G401.6 (cell line): ENCODE measurements around the gene SLC2A5.

ENCODE experiments used
- FAIRE-seq: peaks from 2 replicates; lab custom pipeline; 2012; peaks lifted over from hg19 to GRCh38; lab: Jason Lieb, UNC

SLC2A5 gene

GRCh38 chr1:9061252-9061960 lies 8.0 kb downstream of the SLC2A5 start:
- FAIRE-seq = no peak

GRCh38 chr1:9059891-9060744 lies 9.3 kb downstream of the SLC2A5 start:
- FAIRE-seq = no peak

- FAIRE-seq = no peak
Measured at GRCh38 chr1:9058465-9058864, 11.0 kb downstream of the SLC2A5 start.

GRCh38 chr1:9057851-9058250 lies 11.6 kb downstream of the SLC2A5 start:
- FAIRE-seq = no peak

- FAIRE-seq = no peak
Measured at GRCh38 chr1:9052272-9053049, 17.0 kb downstream of the SLC2A5 start.

- no peak for FAIRE-seq
Measured at GRCh38 chr1:9051379-9051778, 18.1 kb downstream of the SLC2A5 start.

- no peak for FAIRE-seq
Measured at GRCh38 chr1:9050803-9051202, 18.6 kb downstream of the SLC2A5 start.

- FAIRE-seq = no peak
Measured at GRCh38 chr1:9048551-9048950, 20.9 kb downstream of the SLC2A5 start.

- no peak for FAIRE-seq
Measured at GRCh38 chr1:9047019-9047418, 22.4 kb downstream of the SLC2A5 start.

GRCh38 chr1:9045861-9046510 lies 23.4 kb downstream of the SLC2A5 start:
- FAIRE-seq = no peak

- FAIRE-seq = no peak
Measured at GRCh38 chr1:9044236-9044635, 25.2 kb downstream of the SLC2A5 start.

GRCh38 chr1:9042272-9042671 lies 27.2 kb downstream of the SLC2A5 start:
- FAIRE-seq = no peak

- FAIRE-seq = no peak
Measured at GRCh38 chr1:9041116-9041779, 28.2 kb downstream of the SLC2A5 start.

GRCh38 chr1:9040659-9041030 lies 28.8 kb downstream of the SLC2A5 start:
- no peak for FAIRE-seq

GRCh38 chr1:9039761-9040658 lies 29.4 kb downstream of the SLC2A5 start:
- no peak for FAIRE-seq

GRCh38 chr1:9038881-9039760 lies 30.3 kb downstream of the SLC2A5 start:
- FAIRE-seq = no peak

- no peak for FAIRE-seq
Measured at GRCh38 chr1:9038338-9038650, 31.1 kb downstream of the SLC2A5 start.

- FAIRE-seq = no peak
Measured at GRCh38 chr1:9037476-9038337, 31.7 kb downstream of the SLC2A5 start.

GRCh38 chr1:9035226-9035625 lies 34.2 kb downstream of the SLC2A5 start:
- no peak for FAIRE-seq
